Activated CD8-positive, alpha-beta memory T cell treated with anti-CD3 and anti-CD28 coated beads, Interleukin-2, amount 50 U/mL, for 1 hour (primary cell): Measurements from ENCODE around the gene ACP6.
"Not testable (repeated sequence)": the region's sequence is repeated elsewhere in the genome, so short reads cannot be mapped to it uniquely, and the experiment has no call there.

ENCODE experiments used
- DNase-seq: peaks from one replicate; pipeline ENCODE4 v3.0.0-alpha.2; 2020; ENCODE audit errors: extremely low read depth

ACP6 gene

GRCh38 chr1:147622731-147623130 lies 47.6 kb downstream of the ACP6 start:
- DNase-seq = no peak

- DNase-seq = no peak
Measured at GRCh38 chr1:147620543-147620942, 49.8 kb downstream of the ACP6 start.

- DNase-seq = no peak
Measured at GRCh38 chr1:147619741-147620140, 50.6 kb downstream of the ACP6 start.

- DNase-seq = no peak
Measured at GRCh38 chr1:147618771-147619170, 51.6 kb downstream of the ACP6 start.

GRCh38 chr1:147618077-147618569 lies 52.2 kb downstream of the ACP6 start:
- no peak for DNase-seq

- DNase-seq = not testable (repeated sequence)
Measured at GRCh38 chr1:147614966-147615365, 55.4 kb downstream of the ACP6 start.

GRCh38 chr1:147613506-147613905 lies 56.8 kb downstream of the ACP6 start:
- no peak for DNase-seq

GRCh38 chr1:147612366-147612765 lies 58.0 kb downstream of the ACP6 start:
- DNase-seq = no peak

- DNase-seq = no peak
Measured at GRCh38 chr1:147611586-147611985, 58.7 kb downstream of the ACP6 start.

- DNase-seq = no peak
Measured at GRCh38 chr1:147611021-147611426, 59.3 kb downstream of the ACP6 start.

GRCh38 chr1:147609358-147609757 lies 61.0 kb downstream of the ACP6 start:
- no peak for DNase-seq

- DNase-seq = no peak
Measured at GRCh38 chr1:147608596-147608995, 61.7 kb downstream of the ACP6 start.

GRCh38 chr1:147605591-147605990 lies 64.7 kb downstream of the ACP6 start:
- no peak for DNase-seq

- no peak for DNase-seq
Measured at GRCh38 chr1:147603986-147604385, 66.3 kb downstream of the ACP6 start.

GRCh38 chr1:147600119-147601111 lies 69.9 kb downstream of the ACP6 start:
- DNase-seq = no peak

- DNase-seq = peak; percentile 89
Measured at GRCh38 chr1:147599362-147600118, 70.8 kb downstream of the ACP6 start.

- no peak for DNase-seq
Measured at GRCh38 chr1:147598621-147599361, 71.5 kb downstream of the ACP6 start.

- DNase-seq = no peak
Measured at GRCh38 chr1:147597010-147597409, 73.3 kb downstream of the ACP6 start.
